HG03097 (cell line): Measurements from ENCODE around the gene ASPSCR1.
"Not testable (repeated sequence)": the region's sequence is repeated elsewhere in the genome, so short reads cannot be mapped to it uniquely, and the experiment has no call there.

Experiments used
- ATAC-seq: cut with Tn5 transposase; IDR thresholded peaks from one replicate; pipeline ENCODE4 v1.9.1; 2021; ENCODE audit not compliant: unreplicated experiment, low FRiP score

The ASPSCR1 gene

DNA sequence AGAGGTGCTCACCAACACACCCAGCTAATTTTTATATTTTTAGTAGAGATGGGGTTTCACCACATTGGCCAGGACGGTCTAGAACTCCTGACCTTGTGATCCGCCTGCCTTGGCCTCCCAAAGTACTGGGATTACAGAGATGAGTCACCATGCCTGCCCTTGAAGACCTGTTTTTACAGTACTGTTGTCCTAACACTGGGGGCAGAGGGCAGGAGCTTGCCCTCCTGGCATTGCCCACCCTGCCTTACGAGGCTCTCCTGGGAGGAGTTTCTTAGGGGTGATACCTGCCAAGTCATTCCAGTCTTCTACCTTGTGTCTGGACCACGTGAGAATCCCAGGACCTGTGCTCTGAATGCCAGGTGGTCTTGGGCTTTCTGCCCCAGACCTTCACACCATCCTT, 2.7 kb downstream of the ASPSCR1 start:
- ATAC-seq, result no peak

DNA sequence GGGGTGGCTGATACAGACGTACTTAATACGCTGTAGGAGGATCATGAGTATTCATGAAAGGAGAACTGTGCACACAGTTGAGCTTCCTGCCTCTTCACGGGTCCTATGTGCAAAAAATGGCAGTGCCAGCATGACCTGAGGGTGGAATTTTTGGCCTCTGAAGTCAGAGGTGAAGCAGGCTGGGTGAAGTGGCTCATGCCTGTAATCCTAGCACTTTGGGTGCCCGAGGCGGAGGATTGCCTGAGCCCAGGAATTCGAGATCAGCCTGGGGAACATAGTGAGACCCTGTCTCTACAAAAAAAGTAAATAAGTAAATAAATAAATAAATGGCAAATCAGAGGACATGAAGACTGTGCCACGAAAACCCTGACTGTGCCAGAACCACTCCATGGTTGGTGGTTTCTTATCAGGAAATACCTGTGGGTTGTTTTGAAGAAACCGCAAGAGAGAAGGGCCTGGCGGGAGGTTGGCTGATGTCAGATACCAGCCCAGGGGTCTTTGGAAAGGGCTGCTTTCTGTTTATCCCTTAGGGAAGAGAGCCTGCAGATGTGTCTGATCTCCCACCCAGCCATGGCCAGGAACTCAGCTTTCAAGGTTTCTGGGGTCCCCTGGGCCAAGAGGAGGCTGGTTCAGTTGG, 3.4 kb downstream of the ASPSCR1 start:
- no peak for ATAC-seq

DNA sequence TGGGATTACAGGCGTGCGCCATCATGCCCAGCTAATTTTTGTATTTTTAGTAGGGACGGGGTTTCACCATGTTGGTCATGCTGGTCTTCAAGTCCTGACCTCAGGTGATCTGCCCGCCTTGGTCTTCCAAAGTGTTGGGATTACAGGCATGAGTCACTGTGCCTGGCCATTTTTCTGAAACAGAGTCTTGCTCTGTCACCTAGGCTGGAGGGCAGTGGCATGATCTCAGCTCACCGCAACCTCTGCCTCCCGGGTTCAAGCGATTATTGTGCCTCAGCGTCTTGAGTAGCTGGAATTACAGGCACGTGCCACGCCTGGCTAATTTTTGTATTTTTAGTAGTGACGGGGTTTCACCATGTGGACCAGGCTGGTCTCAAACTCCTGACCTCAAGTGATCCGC, 4.1 kb downstream of the ASPSCR1 start:
- ATAC-seq, result not testable (repeated sequence)

DNA sequence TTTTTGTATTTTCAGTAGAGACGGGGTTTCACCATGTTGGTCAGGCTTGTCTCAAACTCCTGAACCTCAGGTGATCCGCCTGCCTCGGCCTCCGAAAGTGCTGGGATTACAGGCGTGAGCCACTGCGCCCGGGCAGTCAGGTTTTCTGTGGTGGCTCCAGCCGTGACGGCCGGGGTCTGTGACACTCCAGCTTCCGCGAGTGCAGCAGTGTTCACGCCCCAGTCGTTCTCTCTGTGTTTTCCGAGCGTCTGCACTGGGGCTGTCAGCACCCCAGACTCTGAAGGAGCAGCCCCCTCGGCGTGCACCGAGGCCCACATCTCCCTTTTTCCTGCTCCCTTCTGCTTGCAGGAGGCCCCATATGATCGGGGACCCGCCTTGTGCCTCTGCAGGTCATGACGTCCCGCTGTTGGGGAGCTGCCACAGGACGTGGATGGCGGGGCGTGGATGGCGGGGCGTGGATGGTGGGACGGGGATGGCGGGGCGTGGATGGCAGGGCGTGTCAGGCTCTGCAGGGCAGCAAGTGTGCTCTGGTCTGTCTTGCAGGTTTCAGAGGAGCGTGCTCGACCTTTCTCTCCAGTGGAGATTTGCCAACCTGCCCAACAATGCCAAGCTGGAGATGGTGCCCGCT, 5.7 kb downstream of the ASPSCR1 start:
- ATAC-seq, result no peak

DNA sequence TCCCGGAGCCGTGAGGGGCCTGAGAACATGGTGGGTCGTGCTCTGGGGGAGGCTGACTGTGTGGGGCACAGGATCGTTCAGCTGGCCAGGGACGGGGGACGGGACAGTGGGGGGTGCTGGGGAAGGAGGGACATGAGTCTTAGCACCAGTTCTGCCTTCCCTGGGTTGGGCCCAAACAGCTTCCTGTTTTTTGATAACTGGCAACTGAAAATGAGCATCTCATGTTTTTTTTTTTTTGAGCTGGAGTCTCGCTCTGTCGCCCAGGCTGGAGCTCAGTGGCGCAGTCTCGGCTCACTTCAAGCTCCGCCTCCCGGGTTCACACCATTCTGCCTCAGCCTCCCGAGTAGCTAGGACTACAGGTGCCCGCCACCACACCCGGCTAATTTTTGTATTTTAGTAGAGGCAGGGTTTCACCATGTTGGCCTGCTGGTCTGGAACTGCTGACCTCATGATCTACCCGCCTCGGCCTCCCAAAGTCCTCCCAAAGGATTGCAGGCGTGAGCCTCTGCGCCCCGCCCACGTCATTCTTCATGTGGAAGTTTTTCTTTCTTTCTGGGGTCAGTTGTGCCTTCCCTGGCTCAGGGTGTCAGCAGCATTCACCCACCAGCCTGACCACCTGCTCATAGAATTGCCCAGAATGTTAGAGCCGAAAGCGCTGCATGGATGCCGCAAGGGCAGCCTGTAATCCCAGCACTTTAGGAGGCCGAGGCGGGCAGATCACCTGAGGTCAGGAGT, 6.4 kb downstream of the ASPSCR1 start:
- ATAC-seq, result no peak

DNA sequence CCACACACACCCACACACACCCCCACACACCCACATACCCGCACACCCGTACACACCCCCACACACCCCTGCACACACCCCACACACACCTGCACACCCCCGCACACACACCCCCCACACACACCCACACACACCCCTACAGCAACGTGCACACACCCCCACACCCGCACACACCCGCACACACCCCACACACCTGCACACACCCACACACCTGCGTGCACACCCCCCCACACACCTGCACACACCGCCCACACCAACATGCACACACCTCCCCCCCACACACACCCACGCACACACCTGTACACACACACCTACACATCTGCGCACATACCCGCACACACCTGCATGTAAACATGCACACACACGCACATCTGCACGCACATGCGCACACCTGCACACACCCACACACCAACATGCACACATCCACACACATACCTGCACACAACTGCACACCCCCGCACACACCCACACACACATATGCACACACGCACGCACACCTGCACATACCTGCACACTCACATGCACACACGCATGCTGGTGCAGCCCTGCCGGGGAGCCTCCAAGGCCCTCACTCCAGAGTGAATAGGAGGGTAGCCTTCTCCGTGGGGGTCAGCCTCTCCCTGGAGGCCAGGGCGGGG, 7.5 kb downstream of the ASPSCR1 start:
- no peak for ATAC-seq

DNA sequence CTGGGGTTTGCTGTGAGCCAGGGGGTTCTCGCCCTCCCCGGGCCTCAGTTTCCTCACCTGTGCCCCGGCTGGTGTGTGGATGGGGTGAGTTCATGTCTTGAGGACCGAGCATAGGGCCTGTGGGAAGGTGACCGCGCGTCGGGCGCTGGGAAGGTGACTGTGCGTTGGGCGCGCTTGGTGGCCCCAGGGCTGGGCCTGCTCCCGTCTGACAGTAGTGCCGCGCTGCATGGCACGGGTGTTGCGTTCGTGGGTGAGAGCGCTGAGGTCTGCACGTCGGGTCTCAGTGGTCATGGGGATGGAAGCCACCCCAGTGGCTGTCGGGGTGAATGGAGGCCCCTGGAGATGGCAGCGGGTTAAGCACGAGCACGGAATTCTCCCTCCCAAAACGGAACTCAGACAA, 9.2 kb downstream of the ASPSCR1 start:
- ATAC-seq, result no peak

DNA sequence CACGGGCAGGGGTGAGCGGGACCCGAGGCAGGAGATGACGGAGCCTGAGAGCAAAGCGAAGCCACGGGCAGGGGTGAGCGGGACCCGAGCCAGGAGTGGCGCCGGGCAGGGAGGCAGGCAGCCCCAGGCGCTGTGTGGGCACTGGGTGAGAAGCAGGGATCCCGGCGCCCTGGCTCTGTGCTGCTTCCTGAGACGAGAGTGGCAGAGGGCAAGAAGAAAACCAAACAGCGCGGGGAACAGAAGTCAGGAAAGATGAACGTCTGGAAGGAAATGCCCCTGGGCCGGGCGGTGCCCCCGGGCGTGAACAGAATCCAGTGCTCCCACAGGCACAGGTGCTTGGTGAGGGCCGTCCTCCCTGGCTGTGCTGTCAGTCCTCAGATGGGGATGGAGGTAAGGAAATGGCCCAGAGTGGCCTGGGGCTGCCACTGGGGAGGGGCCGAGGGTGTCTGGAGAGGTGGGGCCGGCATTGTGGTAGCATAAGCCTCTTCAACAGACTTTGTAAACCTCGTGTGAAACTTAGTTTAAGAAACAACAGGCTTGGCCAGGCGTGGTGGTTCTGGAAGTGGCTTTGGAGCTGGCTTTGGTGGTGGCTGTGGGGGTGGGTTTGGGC, 9.8 kb downstream of the ASPSCR1 start:
- no peak for ATAC-seq

DNA sequence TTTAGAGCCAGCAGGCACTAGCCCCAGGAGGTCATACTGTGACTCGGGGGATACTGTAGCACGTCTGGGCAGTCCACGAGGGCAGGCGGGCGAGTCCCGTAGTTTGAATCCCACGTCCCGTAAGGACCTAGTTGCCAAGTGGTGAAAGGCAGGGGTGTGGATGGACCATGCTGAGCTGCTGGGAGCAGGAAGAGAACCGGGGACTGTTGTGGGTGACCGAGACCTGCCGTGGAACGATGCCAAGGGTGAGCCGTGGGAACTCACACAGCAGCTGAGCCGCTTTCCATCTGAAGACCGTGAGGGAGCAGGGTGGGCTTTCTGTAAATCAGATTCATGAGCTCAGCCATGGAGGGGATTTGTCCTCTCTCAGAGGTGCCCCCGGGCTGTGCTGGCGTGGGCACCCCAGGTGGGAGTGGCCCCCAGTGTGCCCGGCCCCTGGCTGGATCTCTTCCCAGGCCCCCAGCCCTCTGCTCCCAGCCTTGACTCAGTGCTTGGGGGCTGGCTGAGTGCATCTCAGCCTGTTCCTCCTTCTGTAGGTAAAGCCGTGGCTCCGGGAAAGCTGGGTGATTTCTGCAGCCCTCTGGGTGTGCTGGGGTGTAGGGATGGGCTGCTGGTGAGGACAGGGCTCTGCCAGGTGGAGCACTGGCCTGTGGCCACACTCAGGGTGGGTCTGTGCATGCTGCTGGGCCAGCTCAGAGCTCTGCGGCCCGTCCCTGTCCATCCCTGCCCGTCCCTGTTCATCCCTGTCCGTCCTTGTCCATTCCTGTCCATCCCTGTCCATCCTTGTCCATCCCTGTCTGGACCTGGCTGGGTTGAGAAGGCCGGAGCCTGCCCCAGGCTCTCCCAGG, 13.6 kb downstream of the ASPSCR1 start:
- no peak for ATAC-seq

DNA sequence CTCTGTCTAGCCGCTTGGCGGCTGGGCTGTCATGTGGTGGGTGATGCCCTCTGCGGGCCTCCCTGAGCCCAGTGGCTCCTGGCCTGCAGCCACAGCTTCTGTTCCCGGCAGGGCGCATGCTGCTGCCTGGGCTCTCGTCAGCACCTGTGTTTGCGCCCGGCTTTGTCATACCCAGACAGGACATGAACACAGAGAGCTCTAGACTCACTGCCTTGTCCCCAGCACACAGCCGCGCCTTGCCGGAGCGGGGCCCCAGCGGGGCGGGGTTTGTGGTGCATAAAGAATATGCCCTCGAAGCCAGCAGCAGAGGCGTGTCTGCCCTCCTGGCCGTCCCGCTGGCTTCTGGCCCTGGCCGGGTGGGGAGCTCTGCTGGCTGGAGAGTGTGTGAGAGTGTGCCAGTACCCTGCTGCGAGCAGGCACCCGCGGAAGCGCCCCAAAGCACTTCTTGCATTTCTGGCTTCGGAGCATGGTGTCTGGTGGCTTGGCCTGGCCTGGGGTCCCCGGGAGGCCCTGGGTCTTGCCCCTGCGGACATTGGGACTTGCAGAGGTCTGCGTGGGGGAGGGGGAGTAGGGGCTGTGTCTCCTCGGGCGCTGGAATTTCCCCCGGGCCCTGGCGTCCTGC, 14.4 kb downstream of the ASPSCR1 start:
- no peak for ATAC-seq

DNA sequence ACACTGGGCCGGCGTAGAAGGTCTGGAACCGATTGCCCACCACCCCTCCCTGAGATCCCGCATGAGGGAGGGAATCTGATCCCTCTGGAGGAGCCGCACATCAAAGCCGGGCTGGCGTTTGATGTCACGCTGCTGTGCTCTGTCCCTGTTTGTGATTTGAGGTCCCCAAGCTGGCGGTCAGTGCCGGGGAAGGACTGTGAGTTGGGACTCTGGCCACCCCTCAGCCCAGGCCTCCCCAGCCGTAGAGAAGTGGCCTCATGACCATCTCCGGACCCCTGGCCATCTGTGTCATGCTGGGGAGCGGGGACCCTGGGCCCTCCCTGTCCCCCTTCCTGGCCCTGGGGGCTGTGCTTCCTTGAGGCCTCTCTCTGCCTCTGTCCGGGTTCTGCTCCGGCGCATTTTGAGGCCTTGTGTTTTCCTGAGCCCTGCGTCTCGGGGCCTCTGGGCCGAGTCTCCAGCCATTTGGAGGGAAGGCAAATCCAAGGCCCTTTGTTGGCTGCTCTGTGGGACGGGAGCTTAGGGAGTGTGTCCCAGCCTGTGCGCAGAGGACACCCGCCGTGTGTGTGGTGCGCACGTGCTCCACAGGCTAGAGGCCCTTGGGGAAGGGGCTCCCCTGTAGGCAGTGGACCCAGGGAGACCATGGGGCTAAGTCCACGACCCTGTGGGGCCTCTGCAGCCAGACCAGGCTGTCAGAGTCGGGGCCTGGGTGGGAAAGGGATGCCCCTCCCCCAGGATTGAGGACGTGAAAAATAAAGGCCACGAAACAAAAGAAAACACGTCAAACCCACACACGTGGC, 15.1 kb downstream of the ASPSCR1 start:
- ATAC-seq, result no peak

DNA sequence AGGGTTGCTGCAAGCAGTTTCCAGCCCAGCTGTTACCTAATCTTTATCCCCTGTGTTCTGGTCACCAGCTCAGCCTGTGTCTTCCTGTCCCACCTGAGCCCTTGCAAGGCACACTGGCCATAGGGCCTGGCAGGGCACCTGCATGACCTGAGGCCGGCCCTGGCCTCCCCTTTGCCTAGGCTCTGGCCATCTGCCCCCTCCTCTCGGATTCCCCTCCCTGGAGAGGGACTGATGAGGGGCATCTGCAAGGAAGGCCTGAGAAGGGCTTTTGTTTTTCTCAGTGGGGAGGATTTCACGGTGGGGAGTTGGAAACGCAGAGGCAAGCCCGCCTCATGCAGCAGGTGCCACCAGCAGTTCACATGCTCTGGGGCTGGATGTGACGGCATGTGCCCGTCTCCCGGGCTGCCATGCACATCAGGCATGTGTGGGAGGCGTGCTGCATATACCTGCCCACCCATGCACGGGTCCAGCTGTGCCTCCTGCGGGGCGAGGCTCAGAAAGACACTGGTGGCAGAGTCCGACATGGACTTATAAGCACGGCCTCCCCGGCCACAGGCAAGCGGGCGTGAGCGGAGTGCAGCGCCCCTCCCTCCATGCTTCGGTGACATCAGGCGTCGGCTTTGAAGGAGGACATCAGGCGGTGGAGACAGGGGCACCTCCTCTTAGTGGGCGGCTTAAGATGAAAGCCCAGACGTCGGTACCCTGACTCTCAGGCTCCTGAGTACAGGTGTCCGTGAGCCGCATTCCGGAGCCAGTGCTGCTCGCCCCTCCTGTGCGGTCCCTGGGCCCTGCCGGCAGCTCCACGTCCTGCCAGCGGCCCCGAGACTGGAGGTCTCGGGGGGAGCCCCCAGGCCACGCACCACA, 16.5 kb downstream of the ASPSCR1 start:
- ATAC-seq, result no peak

DNA sequence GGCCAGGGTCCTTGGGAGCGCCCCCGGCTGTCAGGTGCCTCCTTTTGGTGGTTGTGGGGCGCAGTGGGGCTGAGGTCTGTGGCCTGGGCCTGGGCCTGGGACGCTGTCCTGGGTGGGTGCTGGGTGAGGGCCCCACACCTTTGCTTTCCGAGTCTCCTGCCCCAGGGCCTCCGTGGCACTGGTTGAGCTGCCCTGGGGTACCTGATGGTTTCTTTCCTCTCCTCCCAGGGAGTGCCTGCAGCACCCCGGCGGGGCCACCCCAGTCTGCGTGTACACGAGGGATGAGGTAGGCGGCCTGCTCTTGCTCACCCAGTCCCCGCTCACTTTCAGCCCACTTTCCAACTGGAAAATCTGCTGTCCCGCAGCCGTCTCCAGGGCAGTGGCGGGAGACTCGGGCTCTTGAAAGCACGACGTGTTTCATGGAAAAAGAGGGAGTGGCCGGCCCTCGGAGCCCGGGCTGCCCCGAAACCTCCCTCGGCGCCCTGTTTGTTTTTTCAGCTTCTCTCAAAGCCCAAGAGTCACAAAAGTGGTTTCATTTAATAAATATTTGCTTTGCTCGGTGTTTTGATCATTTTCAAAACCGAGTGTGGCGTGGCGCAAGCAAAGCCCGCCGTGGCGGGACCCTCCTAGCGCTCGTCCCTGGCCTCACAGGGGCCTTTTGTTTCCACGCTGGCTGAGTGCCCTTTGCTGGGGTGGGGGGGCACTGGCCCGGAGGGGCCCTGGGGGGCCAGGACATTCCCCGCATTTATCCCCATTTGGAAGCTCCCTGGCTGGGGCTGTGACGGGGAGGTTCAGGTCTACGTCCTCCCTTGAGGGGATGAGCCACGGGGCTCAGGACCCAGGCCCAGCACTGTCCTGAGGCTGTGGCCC, 17.4 kb downstream of the ASPSCR1 start:
- no peak for ATAC-seq

DNA sequence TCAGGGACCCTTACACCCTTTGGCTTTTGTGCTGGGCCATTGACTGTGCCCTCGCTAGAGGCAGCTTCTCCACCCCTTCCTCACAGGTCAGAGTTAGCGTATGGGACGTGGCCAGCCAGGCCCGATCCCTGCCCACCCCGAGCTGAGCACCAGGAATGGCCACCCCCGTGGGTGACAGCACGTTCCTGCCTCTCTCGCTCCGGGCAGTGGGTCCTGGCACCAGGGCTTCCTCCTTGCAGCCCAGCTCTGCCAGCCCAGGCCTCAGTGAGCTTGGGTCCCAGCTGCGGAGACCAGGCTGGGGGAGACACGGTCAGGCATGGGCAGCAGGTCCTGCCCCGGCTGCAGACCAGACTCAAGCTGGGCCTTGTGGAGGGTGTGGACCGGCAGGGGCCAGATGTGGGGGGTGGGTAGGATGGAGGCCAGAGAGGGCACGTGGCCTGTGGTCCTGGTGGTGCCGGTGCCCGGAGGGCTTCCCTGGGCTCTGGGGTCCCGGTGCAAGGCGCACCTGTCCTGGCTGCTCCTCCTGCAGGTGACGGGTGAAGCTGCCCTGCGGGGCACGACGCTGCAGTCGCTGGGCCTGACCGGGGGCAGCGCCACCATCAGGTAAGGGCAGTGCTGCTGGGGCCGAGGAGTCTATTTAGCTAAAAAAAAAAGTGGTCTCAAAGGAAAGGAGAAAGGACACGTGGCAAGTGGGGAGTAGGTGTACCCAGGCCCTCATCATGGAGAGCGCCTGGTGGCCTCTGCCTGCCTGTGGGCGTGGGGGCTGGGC, 18.2 kb downstream of the ASPSCR1 start:
- ATAC-seq, result no peak

DNA sequence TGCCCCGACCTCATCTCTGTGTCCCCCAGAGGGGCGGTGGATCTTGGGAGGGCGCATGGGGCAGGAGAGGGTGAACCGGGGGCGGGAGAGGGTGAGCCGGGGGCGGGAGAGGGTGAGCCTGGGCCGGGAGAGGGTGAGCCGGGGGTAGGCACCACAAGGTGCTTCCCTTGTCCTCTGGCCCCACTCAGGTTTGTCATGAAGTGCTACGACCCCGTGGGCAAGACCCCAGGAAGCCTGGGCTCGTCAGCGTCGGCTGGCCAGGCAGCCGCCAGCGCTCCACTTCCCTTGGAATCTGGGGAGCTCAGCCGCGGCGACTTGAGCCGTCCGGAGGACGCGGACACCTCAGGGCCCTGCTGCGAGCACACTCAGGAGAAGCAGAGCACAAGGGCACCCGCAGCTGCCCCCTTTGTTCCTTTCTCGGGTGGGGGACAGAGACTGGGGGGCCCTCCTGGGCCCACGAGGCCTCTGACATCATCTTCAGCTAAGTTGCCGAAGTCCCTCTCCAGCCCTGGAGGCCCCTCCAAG, 18.9 kb downstream of the ASPSCR1 start:
- no peak for ATAC-seq

DNA sequence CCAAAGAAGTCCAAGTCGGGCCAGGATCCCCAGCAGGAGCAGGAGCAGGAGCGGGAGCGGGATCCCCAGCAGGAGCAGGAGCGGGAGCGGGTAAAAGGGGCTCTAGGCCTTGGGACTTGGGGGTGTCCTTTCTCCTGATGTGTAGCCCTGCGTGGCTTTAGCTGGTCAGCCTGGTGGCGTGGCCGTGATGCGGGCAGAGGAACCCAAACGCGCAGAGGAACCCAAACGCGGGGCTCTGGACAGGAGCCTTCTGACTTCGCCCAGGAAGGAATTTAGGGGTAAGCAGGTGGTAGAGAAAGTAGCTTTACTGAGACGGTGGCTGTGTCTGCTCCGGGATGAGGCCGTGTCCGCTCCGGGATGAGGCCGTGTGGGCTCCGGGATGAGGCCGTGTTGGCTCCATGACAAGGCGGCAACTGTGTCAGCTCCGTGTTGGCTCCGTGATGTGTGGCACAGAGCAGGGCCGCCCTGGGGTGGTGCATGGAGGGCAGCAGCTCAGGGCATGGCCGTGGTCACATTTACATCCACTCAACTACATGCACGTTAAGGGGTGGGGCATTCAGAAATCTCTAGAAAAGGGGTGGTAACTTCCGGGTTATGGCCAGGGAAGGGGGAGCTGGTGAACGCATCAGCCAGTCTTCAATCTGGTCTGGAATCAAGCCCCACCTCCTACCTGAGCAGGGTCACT, 19.5 kb downstream of the ASPSCR1 start:
- no peak for ATAC-seq
